Measurements from ENCODE around the gene PTAFR. TPM values are rescaled to one million over a fixed set of nuclear protein-coding genes. Genes with fewer than 3 reads are reported as not detected.

The PTAFR gene
- total RNA-seq, 1 experiment from 2014 or later: 2.6 TPM

- TF ChIP-seq ZBTB43 (CRISPR knock-in tag; IDR thresholded peaks at IDR 0.05) (no peak), ZNF423 (CRISPR knock-in tag; IDR thresholded peaks at IDR 0.05) (no peak), E2F4 (CRISPR knock-in tag; IDR thresholded peaks at IDR 0.05; ENCODE audit: borderline replicate concordance, low read depth) (no peak), STAT6 (CRISPR knock-in tag; conservative IDR thresholded peaks at IDR 0.05; ENCODE audit: low read depth) (no peak)
These were observed 40.1 kb downstream of the PTAFR start (continued) for GRCh38 chr1:28136169-28136921.

GRCh38 chr1:28135371-28136168 lies 40.9 kb downstream of the PTAFR start:
- Mint-ChIP-seq H3K27me3 (ENCODE audit: low read depth) (no peaks in the 10 kb centered on the region; the same call in 1 of the 2 replicates), H3K9me3 (peaks cover 7% of the 10 kb centered on the region; the same call in 1 of the 2 replicates), H3K27ac (no peak overlapping the region), H3K4me3 (no peak overlapping the region), H3K36me3 (no peaks in the 10 kb centered on the region), H3K4me1 (peaks cover 4% of the 10 kb centered on the region; the same call in 1 of the 2 replicates)
- ChIA-PET CTCF (interaction anchor here (0.6 to 1.6 kb wide), 3 partner anchors 31 to 49 kb away, joined by 3 to 5 read pairs (median 4); no protein-coding TSS in a partner anchor), POLR2A (interaction anchor here (0.7 kb wide), 1 partner anchor 34 kb away, joined by 3 read pairs; no protein-coding TSS in a partner anchor)
- ATAC-seq (no peak), DNase-seq (ENCODE audit: low spot score) (no peak)
- TF ChIP-seq NR1H2 (CRISPR knock-in tag; IDR thresholded peaks at IDR 0.05): no peak
- no peak for TF ChIP-seq ZNF219 (CRISPR knock-in tag; IDR thresholded peaks at IDR 0.05; ENCODE audit: borderline replicate concordance)
- no peak for TF ChIP-seq JUN (CRISPR knock-in tag; IDR thresholded peaks at IDR 0.05)
- TF ChIP-seq EMX1 (CRISPR knock-in tag; IDR thresholded peaks at IDR 0.05): no peak
- no peak for TF ChIP-seq FOXJ3 (CRISPR knock-in tag; IDR thresholded peaks at IDR 0.05; ENCODE audit: borderline replicate concordance)
- TF ChIP-seq KAT7 (CRISPR knock-in tag; IDR thresholded peaks at IDR 0.05; ENCODE audit: borderline replicate concordance): no peak
- TF ChIP-seq E2F5 (CRISPR knock-in tag; IDR thresholded peaks at IDR 0.05): no peak

- Mint-ChIP-seq H3K9me3 (peaks cover 7% of the 10 kb centered on the region; the same call in 1 of the 2 replicates), H3K27ac (no peak overlapping the region), H3K4me1 (peaks cover 4% of the 10 kb centered on the region; the same call in 1 of the 2 replicates), H3K36me3 (no peaks in the 10 kb centered on the region), H3K4me3 (no peak overlapping the region), H3K27me3 (ENCODE audit: low read depth) (no peaks in the 10 kb centered on the region; the same call in 1 of the 2 replicates)
- DNase-seq (ENCODE audit: low spot score) (no peak), ATAC-seq (no peak)
- ChIA-PET POLR2A (no interaction called here), CTCF (no interaction called here)
- TF ChIP-seq ESRRA (CRISPR knock-in tag; IDR thresholded peaks at IDR 0.05; ENCODE audit: borderline replicate concordance) (no peak), MLX (CRISPR knock-in tag; IDR thresholded peaks at IDR 0.05) (no peak), GRHL2 (CRISPR knock-in tag; IDR thresholded peaks at IDR 0.05; ENCODE audit: insufficient replicate concordance, severe bottlenecking) (no peak), ZNF121 (CRISPR knock-in tag; IDR thresholded peaks at IDR 0.05) (no peak), ZSCAN18 (CRISPR knock-in tag; IDR thresholded peaks at IDR 0.05) (no peak), FOXK1 (CRISPR knock-in tag; IDR thresholded peaks at IDR 0.05) (no peak), ZNF423 (CRISPR knock-in tag; IDR thresholded peaks at IDR 0.05) (no peak), ZNF317 (CRISPR knock-in tag; IDR thresholded peaks at IDR 0.05; ENCODE audit: borderline replicate concordance, low read depth) (no peak), TEAD1 (CRISPR knock-in tag; IDR thresholded peaks at IDR 0.05) (no peak), ATF1 (CRISPR knock-in tag; IDR thresholded peaks at IDR 0.05) (no peak), NR1H2 (CRISPR knock-in tag; IDR thresholded peaks at IDR 0.05) (no peak), JAZF1 (CRISPR knock-in tag; IDR thresholded peaks at IDR 0.05) (no peak), CBFB (CRISPR knock-in tag; IDR thresholded peaks at IDR 0.05; ENCODE audit: low read depth) (no peak), SMAD4 (CRISPR knock-in tag; IDR thresholded peaks at IDR 0.05) (no peak)
These were observed 41.8 kb downstream of the PTAFR start for GRCh38 chr1:28134651-28135207.

Measured in WTC11 (cell line).